DLD1 (cell line): ENCODE measurements around the gene ADAM15.

Experiments used
- in situ Hi-C: cut with HindIII; loops from 2 replicates; pipeline ENCODE4 v1.10.0; 2017; ENCODE audit warnings: low sequenced_read_pairs

Gene ADAM15

GRCh38 chr1:155050560-155051341 lies at the start of gene ADAM15:
TSS of gene ADAM15 (plus strand) at chr1:155051316. CDS start at chr1:155051387, 71 bp downstream.
- in situ Hi-C loops: no loop called here

GRCh38 chr1:155001425-155001674 lies 49.8 kb upstream of the ADAM15 start:
- in situ Hi-C loops: no loop called here

- in situ Hi-C loops: no loop called here
Measured at GRCh38 chr1:155001675-155002463, 49.2 kb upstream of the ADAM15 start.

- in situ Hi-C loops: no loop called here
Measured at GRCh38 chr1:155002464-155003226, 48.5 kb upstream of the ADAM15 start, which contains the start of gene ZBTB7B. TSS of gene ZBTB7B (plus strand) at chr1:155002802. CDS start at chr1:155014661, 11,859 bp downstream.

- in situ Hi-C loops: no loop called here
Measured at GRCh38 chr1:155003227-155003765, 47.8 kb upstream of the ADAM15 start.

GRCh38 chr1:155003766-155004351 lies 47.3 kb upstream of the ADAM15 start:
- in situ Hi-C loops: no loop called here

- in situ Hi-C loops: no loop called here
Measured at GRCh38 chr1:155004352-155005075, 46.6 kb upstream of the ADAM15 start.

GRCh38 chr1:155005076-155006011 lies 45.8 kb upstream of the ADAM15 start:
- in situ Hi-C loops: no loop called here

GRCh38 chr1:155006601-155007101 lies 44.5 kb upstream of the ADAM15 start:
- in situ Hi-C loops: no loop called here

- in situ Hi-C loops: no loop called here
Measured at GRCh38 chr1:155007251-155007828, 43.8 kb upstream of the ADAM15 start.

- in situ Hi-C loops: no loop called here
Measured at GRCh38 chr1:155008015-155008941, 42.8 kb upstream of the ADAM15 start.

- in situ Hi-C loops: no loop called here
Measured at GRCh38 chr1:155009221-155009711, 41.9 kb upstream of the ADAM15 start.

GRCh38 chr1:155009742-155010141 lies 41.4 kb upstream of the ADAM15 start:
- in situ Hi-C loops: no loop called here

GRCh38 chr1:155010211-155010918 lies 40.8 kb upstream of the ADAM15 start:
- in situ Hi-C loops: no loop called here

GRCh38 chr1:155011004-155011416 lies 40.1 kb upstream of the ADAM15 start:
- in situ Hi-C loops: no loop called here

GRCh38 chr1:155011437-155012025 lies 39.6 kb upstream of the ADAM15 start:
- in situ Hi-C loops: no loop called here
